HG03103 (cell line): ENCODE data around the gene SLC25A38.
"Not testable (repeated sequence)": the region's sequence is repeated elsewhere in the genome, so short reads cannot be mapped to it uniquely, and the experiment has no call there.

ENCODE experiments used
- ATAC-seq: cut with Tn5 transposase; IDR thresholded peaks from one replicate; pipeline ENCODE4 v1.9.1; 2021; ENCODE audit warnings: low read depth; ENCODE audit not compliant: unreplicated experiment

Gene SLC25A38

GRCh38 chr3:39406368-39407258 lies 23.4 kb downstream of the SLC25A38 start, which contains the start of gene RPSA:
Gene RPSA (plus strand): TSS chr3:39406720. CDS start chr3:39407654, 934 bp downstream.
- peak; percentile 85 for ATAC-seq

GRCh38 chr3:39407259-39407629 lies 24.1 kb downstream of the SLC25A38 start:
- no peak for ATAC-seq

GRCh38 chr3:39407773-39408492 lies 24.8 kb downstream of the SLC25A38 start:
- no peak for ATAC-seq

GRCh38 chr3:39408493-39409372 lies 25.6 kb downstream of the SLC25A38 start:
- ATAC-seq: no peak

- no peak for ATAC-seq
Observed at GRCh38 chr3:39409514-39410136, 26.5 kb downstream of the SLC25A38 start.

- no peak for ATAC-seq
Observed at GRCh38 chr3:39410893-39411292, 27.7 kb downstream of the SLC25A38 start.

GRCh38 chr3:39412668-39413260 lies 29.6 kb downstream of the SLC25A38 start:
- ATAC-seq: no peak

- ATAC-seq: no peak
Observed at GRCh38 chr3:39413691-39414420, 30.7 kb downstream of the SLC25A38 start.

GRCh38 chr3:39414421-39414907 lies 31.3 kb downstream of the SLC25A38 start:
- no peak for ATAC-seq

GRCh38 chr3:39415302-39415701 lies 32.1 kb downstream of the SLC25A38 start:
- ATAC-seq: not testable (repeated sequence)

GRCh38 chr3:39415983-39416382 lies 32.8 kb downstream of the SLC25A38 start:
- no peak for ATAC-seq

- ATAC-seq: not testable (repeated sequence)
Observed at GRCh38 chr3:39416998-39417397, 33.8 kb downstream of the SLC25A38 start.

GRCh38 chr3:39418556-39419225 lies 35.5 kb downstream of the SLC25A38 start:
- ATAC-seq: not testable (repeated sequence)

- ATAC-seq: no peak
Observed at GRCh38 chr3:39419742-39420315, 36.7 kb downstream of the SLC25A38 start.

- no peak for ATAC-seq
Observed at GRCh38 chr3:39420543-39420942, 37.4 kb downstream of the SLC25A38 start.

GRCh38 chr3:39423436-39423970 lies 40.3 kb downstream of the SLC25A38 start:
- ATAC-seq: no peak

GRCh38 chr3:39426312-39426711 lies 43.1 kb downstream of the SLC25A38 start:
- no peak for ATAC-seq

GRCh38 chr3:39427506-39427905 lies 44.3 kb downstream of the SLC25A38 start:
- ATAC-seq: no peak
